A673 (cell line): Measurements from ENCODE around the gene DSE. TPM values are rescaled to one million over a fixed set of nuclear protein-coding genes. Genes with fewer than 3 reads are reported as not detected.

Experiments
- BruUV-seq: library from RNA; stranded (reverse); fragments of 400-500 nt; replicated peaks from 2 replicates; lab custom pipeline; 2021; lab: Mats Ljungman, UMichigan
- CTCF ChIA-PET: fragments of 300-600 bp; sonication (Branson Sonifier 250); formaldehyde crosslinking; loops from one replicate; lab custom pipeline; 2022; ENCODE audit warnings: antibody characterized with exemption; lab: Charles Lee
- POLR2A ChIA-PET: fragments of 300-600 bp; sonication (Branson Sonifier 250); formaldehyde crosslinking; loops from one replicate; lab custom pipeline; 2022; ENCODE audit warnings: antibody characterized with exemption; ENCODE audit not compliant: low non-redundant PET; lab: Charles Lee
- DNase-seq: peaks from one replicate; pipeline ENCODE4 v3.0.0-alpha.2; 2015; ENCODE audit warnings: low spot score
- H3K27ac ChIP-seq: fragments of 200-600 bp; sonication (generic); 2 replicates; pipeline ENCODE4 v1.5.1; 2016; ENCODE audit warnings: mixed run types, low read depth, mild to moderate bottlenecking, mixed read lengths, antibody characterized with exemption, low read length; ENCODE audit not compliant: poor library complexity, severe bottlenecking
- H3K27me3 ChIP-seq: fragments of 200-600 bp; sonication (generic); replicated peaks from 2 replicates; pipeline ENCODE4 v1.6.1; 2017; ENCODE audit warnings: mixed run types, low read depth, mild to moderate bottlenecking, mixed read lengths, antibody characterized with exemption, low read length; ENCODE audit not compliant: insufficient read depth, poor library complexity
- H3K36me3 ChIP-seq: fragments of 200-600 bp; sonication (generic); 2 replicates; pipeline ENCODE4 v1.6.1; 2016; ENCODE audit warnings: mixed run types, mild to moderate bottlenecking, mixed read lengths, antibody characterized with exemption, low read length; ENCODE audit not compliant: insufficient read depth, poor library complexity, severe bottlenecking
- H3K4me1 ChIP-seq: fragments of 200-600 bp; sonication (generic); 2 replicates; pipeline ENCODE4 v1.6.1; 2017; ENCODE audit warnings: mixed run types, mild to moderate bottlenecking, mixed read lengths, antibody characterized with exemption, low read length; ENCODE audit not compliant: insufficient read depth, poor library complexity, severe bottlenecking
- H3K4me3 ChIP-seq: fragments of 200-600 bp; sonication (generic); 2 replicates; pipeline ENCODE4 v1.5.1; 2016; ENCODE audit warnings: low read depth, mixed run types, mild to moderate bottlenecking, mixed read lengths, low read length; ENCODE audit not compliant: poor library complexity, severe bottlenecking
- H3K9me3 ChIP-seq: fragments of 200-600 bp; sonication (generic); 2 replicates; pipeline ENCODE4 v1.6.1; 2016; ENCODE audit warnings: mixed run types, low read depth, mild to moderate bottlenecking, mixed read lengths, antibody characterized with exemption, low read length; ENCODE audit not compliant: poor library complexity, severe bottlenecking
- EZH2 ChIP-seq: fragments of 200-600 bp; sonication (generic); IDR thresholded peaks from 2 replicates; pipeline ENCODE4 v1.6.1; 2017; ENCODE audit warnings: borderline replicate concordance, low read depth, mild to moderate bottlenecking, mixed read lengths, antibody characterized with exemption, low read length; ENCODE audit not compliant: poor library complexity, severe bottlenecking
- intact Hi-C: fragments of 100-400 bp; cut with micrococcal nuclease; formaldehyde crosslinking; loops from one replicate; pipeline ENCODE4 v1.10.0; 2022; ENCODE audit not compliant: unreplicated experiment
- total RNA-seq: library from RNA; stranded (reverse); gene quantifications from 2 replicates; pipeline ENCODE4 v1.2.3, GENCODE V29; 2021
- TF ChIP-seq, protein P1 (sequence below): fragments of 300-800, 200-600 bp; sonication (generic); conservative IDR thresholded peaks from 2 replicates; pipeline ENCODE4 v1.5.1; 2017; ENCODE audit warnings: low read depth, mild to moderate bottlenecking, antibody characterized with exemption, low read length, moderate library complexity, mixed read lengths

The DSE gene
- total RNA-seq, 1 experiment from 2014 or later, result 31.4 TPM

DNA sequence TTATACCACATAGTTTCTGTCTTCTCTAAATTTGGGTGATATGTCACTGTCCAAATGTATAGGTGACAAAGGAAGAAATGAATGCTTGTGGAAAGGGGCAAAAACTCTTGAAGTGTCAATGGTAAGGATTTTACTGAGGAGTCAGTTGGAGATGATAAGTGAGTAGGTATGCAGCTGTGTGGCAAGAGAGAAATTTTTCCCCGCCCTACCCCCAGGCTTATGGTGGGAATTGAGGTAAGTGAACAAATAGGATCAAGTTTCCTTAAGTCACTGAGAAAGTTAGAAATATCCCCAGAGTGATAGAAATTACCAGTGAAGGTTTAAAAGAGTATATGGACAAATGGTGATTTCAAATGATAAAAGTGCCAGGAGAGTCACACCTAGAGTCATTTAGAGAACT, 11.8 kb downstream of the DSE start:
- DNase-seq, result no peak
- no peak overlapping the region for H3K27ac ChIP-seq
- no peaks in the 10 kb centered on the region for H3K9me3 ChIP-seq
- BruUV-seq, result no TSS peak
- peaks cover 29% of the 10 kb centered on the region for H3K4me1 ChIP-seq
- CTCF ChIA-PET, result no interaction called here
- intact Hi-C loops, result no loop called here
- H3K4me3 ChIP-seq, result no peak overlapping the region
- no peaks in the 10 kb centered on the region for H3K27me3 ChIP-seq
- TF ChIP-seq, protein P1, sequence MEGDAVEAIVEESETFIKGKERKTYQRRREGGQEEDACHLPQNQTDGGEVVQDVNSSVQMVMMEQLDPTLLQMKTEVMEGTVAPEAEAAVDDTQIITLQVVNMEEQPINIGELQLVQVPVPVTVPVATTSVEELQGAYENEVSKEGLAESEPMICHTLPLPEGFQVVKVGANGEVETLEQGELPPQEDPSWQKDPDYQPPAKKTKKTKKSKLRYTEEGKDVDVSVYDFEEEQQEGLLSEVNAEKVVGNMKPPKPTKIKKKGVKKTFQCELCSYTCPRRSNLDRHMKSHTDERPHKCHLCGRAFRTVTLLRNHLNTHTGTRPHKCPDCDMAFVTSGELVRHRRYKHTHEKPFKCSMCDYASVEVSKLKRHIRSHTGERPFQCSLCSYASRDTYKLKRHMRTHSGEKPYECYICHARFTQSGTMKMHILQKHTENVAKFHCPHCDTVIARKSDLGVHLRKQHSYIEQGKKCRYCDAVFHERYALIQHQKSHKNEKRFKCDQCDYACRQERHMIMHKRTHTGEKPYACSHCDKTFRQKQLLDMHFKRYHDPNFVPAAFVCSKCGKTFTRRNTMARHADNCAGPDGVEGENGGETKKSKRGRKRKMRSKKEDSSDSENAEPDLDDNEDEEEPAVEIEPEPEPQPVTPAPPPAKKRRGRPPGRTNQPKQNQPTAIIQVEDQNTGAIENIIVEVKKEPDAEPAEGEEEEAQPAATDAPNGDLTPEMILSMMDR, result no peak
- TF ChIP-seq EZH2, result no peak
- POLR2A ChIA-PET, result no interaction called here
- H3K36me3 ChIP-seq, result no peaks in the 10 kb centered on the region

DNA sequence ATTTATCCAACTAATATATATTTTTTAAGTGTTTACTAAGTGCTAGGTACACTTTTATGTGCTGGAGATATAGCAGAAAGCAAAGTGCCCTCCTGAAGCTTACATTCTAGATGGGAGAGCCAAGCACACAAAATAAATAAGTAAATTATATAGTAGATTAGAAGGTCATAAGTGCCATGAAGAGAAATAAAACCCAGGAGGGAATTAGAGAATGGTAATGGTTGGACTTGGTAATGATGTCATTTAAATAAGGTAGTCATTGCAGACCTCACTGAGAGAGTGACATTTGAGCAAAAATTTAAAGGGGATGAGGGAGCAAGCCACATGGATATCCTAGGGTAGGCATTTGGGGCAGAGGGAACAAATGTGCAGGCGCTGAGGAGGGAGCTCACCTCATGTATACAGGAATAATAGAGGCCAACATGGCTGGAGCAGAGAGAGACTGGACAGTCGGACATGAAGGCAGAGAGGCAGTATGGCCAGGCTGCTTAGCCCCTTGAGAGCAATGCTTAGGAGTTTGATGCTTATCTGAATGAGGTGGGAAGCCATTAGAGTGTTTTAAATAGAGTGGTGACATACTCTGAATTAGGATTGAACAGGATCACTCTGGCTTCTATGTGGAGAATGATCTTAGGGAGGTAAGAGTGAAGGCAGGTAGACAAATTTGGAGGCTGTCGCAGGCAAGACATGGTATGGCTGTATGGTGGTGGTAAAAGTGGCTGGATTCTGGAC, 14.1 kb downstream of the DSE start:
- H3K4me1 ChIP-seq, result peaks cover 17% of the 10 kb centered on the region
- no TSS peak for BruUV-seq
- POLR2A ChIA-PET, result no interaction called here
- DNase-seq, result no peak
- H3K4me3 ChIP-seq, result no peak overlapping the region
- no peaks in the 10 kb centered on the region for H3K9me3 ChIP-seq
- no peak overlapping the region for H3K27ac ChIP-seq
- intact Hi-C loops, result no loop called here
- CTCF ChIA-PET, result no interaction called here
- TF ChIP-seq, protein P1, result no peak
- no peak for TF ChIP-seq EZH2
- H3K36me3 ChIP-seq, result no peaks in the 10 kb centered on the region
- no peaks in the 10 kb centered on the region for H3K27me3 ChIP-seq

DNA sequence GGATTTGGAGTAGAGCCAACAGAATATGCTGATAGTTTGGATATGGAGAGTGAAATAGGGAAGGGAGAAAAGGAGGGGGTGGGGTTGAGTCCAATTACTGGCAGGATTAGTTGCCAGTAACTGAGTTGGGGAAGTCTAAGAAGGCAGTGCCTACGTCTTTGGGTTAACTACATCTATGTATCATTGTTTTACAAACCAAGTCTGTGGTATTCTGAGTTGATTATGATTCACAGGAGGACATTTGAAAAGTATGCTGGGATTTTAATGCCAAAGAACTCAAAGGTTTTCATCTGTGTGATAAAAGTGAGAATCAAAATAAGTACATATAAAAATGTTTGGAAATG, 14.7 kb downstream of the DSE start:
- H3K36me3 ChIP-seq, result no peaks in the 10 kb centered on the region
- intact Hi-C loops, result no loop called here
- no peaks in the 10 kb centered on the region for H3K27me3 ChIP-seq
- ChIA-PET POLR2A (no interaction called here), CTCF (no interaction called here)
- no peak overlapping the region for H3K27ac ChIP-seq
- no peak for DNase-seq
- peaks cover 15% of the 10 kb centered on the region for H3K4me1 ChIP-seq
- TF ChIP-seq, protein P1, result no peak
- no peak for TF ChIP-seq EZH2
- no TSS peak for BruUV-seq
- H3K9me3 ChIP-seq, result no peaks in the 10 kb centered on the region
- no peak overlapping the region for H3K4me3 ChIP-seq
